H9 (cell line): Measurements from ENCODE around the gene WWC2. TPM values are rescaled to one million over a fixed set of nuclear protein-coding genes. Genes with fewer than 3 reads are reported as not detected.

Experiments used
- DNase-seq: peaks from one replicate; pipeline ENCODE4 v3.0.0-alpha.2; 2017
- H2AFZ ChIP-seq: one replicate; pipeline ENCODE4 v1.6.1; 2013; ENCODE audit warnings: mild to moderate bottlenecking, low read length, control low read depth, moderate library complexity
- H2AK5ac ChIP-seq: 2 replicates; pipeline ENCODE4 v1.6.1; 2013; ENCODE audit warnings: low read length, control low read depth, mixed read lengths; ENCODE audit not compliant: insufficient read length
- H2BK120ac ChIP-seq: one replicate; pipeline ENCODE4 v1.6.1; 2013; ENCODE audit warnings: low read depth, mild to moderate bottlenecking, low read length, control low read depth, inconsistent platforms; ENCODE audit not compliant: poor library complexity, severe bottlenecking
- H2BK12ac ChIP-seq: 2 replicates; pipeline ENCODE4 v1.6.1; 2013; ENCODE audit warnings: low read length, control low read depth, mixed read lengths, low read depth; ENCODE audit not compliant: insufficient read length
- H2BK15ac ChIP-seq: 2 replicates; pipeline ENCODE4 v1.6.1; 2013; ENCODE audit warnings: low read depth, low read length, control low read depth
- H2BK20ac ChIP-seq: one replicate; pipeline ENCODE4 v1.6.1; 2013; ENCODE audit warnings: low read depth, mild to moderate bottlenecking, low read length, control low read depth, inconsistent platforms; ENCODE audit not compliant: poor library complexity, severe bottlenecking
- H2BK5ac ChIP-seq: 2 replicates; pipeline ENCODE4 v1.6.1; 2013; ENCODE audit warnings: low read length, control low read depth, mixed read lengths; ENCODE audit not compliant: insufficient read length
- H3K14ac ChIP-seq: 2 replicates; pipeline ENCODE4 v1.6.1; 2013; ENCODE audit warnings: low read length, control low read depth; ENCODE audit not compliant: insufficient read depth
- H3K18ac ChIP-seq: 2 replicates; pipeline ENCODE4 v1.6.1; 2013; ENCODE audit warnings: low read depth, mild to moderate bottlenecking, mixed read lengths, low read length, control low read depth; ENCODE audit not compliant: insufficient read length
- H3K23ac ChIP-seq: 2 replicates; pipeline ENCODE4 v1.6.1; 2013; ENCODE audit warnings: low read length, control low read depth, mixed read lengths, low read depth; ENCODE audit not compliant: insufficient read length
- H3K23me2 ChIP-seq: 2 replicates; pipeline ENCODE4 v1.6.1; 2013; ENCODE audit warnings: low read depth, mild to moderate bottlenecking, mixed read lengths, low read length, control low read depth; ENCODE audit not compliant: insufficient read length, poor library complexity, severe bottlenecking
- H3K27ac ChIP-seq: 2 replicates; pipeline ENCODE4 v1.5.1; 2013; ENCODE audit warnings: low read length, control low read depth, mixed read lengths, low read depth; ENCODE audit not compliant: insufficient read length
- H3K27me3 ChIP-seq: 2 replicates; pipeline ENCODE4 v1.6.1; 2013; ENCODE audit warnings: low read length, control low read depth, inconsistent platforms; ENCODE audit not compliant: insufficient read depth
- H3K4ac ChIP-seq: 2 replicates; pipeline ENCODE4 v1.6.1; 2013; ENCODE audit warnings: low read depth, mild to moderate bottlenecking, control low read depth, inconsistent platforms, low read length, moderate library complexity
- H3K4me1 ChIP-seq: 2 replicates; pipeline ENCODE4 v1.6.1; 2013; ENCODE audit warnings: low read length, control low read depth, inconsistent platforms; ENCODE audit not compliant: insufficient read depth
- H3K4me2 ChIP-seq: 2 replicates; pipeline ENCODE4 v1.6.1; 2013; ENCODE audit warnings: low read length, control low read depth, mixed read lengths; ENCODE audit not compliant: insufficient read length, insufficient read depth
- H3K56ac ChIP-seq: 2 replicates; pipeline ENCODE4 v1.6.1; 2013; ENCODE audit warnings: low read depth, mild to moderate bottlenecking, mixed read lengths, low read length, control low read depth; ENCODE audit not compliant: insufficient read length
- H3K79me1 ChIP-seq: 2 replicates; pipeline ENCODE4 v1.6.1; 2013; ENCODE audit warnings: low read depth, mild to moderate bottlenecking, moderate library complexity, low read length, control low read depth, inconsistent platforms; ENCODE audit not compliant: insufficient read depth, poor library complexity, severe bottlenecking
- H3K79me2 ChIP-seq: 2 replicates; pipeline ENCODE4 v1.6.1; 2013; ENCODE audit warnings: low read length, control low read depth, inconsistent platforms; ENCODE audit not compliant: insufficient read depth
- H3K9ac ChIP-seq: 2 replicates; pipeline ENCODE4 v1.6.1; 2013; ENCODE audit warnings: low read length, control low read depth, mixed read lengths; ENCODE audit not compliant: insufficient read length; ENCODE audit errors: extremely low read depth
- H3K9me3 ChIP-seq: one replicate; pipeline ENCODE4 v1.6.1; 2013; ENCODE audit warnings: low read depth, low read length, inconsistent platforms; ENCODE audit not compliant: control insufficient read depth
- H3T11ph ChIP-seq: one replicate; pipeline ENCODE4 v1.6.1; 2013; ENCODE audit warnings: mild to moderate bottlenecking, low read length, control low read depth, inconsistent platforms
- H4K20me1 ChIP-seq: one replicate; pipeline ENCODE4 v1.6.1; 2013; ENCODE audit not compliant: control insufficient read depth, insufficient read length, insufficient read depth
- H4K5ac ChIP-seq: 2 replicates; pipeline ENCODE4 v1.6.1; 2013; ENCODE audit warnings: low read depth, mild to moderate bottlenecking, mixed read lengths, low read length, control low read depth; ENCODE audit not compliant: insufficient read length
- H4K8ac ChIP-seq: replicated peaks from 2 replicates; pipeline ENCODE4 v1.6.1; 2013; ENCODE audit warnings: low read length, control low read depth, mixed read lengths, low read depth; ENCODE audit not compliant: insufficient read length
- H4K91ac ChIP-seq: 2 replicates; pipeline ENCODE4 v1.6.1; 2013; ENCODE audit warnings: low read depth, mild to moderate bottlenecking, moderate library complexity, mixed read lengths, low read length, control low read depth; ENCODE audit not compliant: insufficient read length
- H3K27ac Mint-ChIP-seq, 3 experiments: 2 replicates in 2 of 3; 3 replicates in 1 of 3; pipeline ENCODE4 v1.8.0; 2020 to 2021; ENCODE audit warnings: mixed read lengths in 3 of 3, mild to moderate bottlenecking in 1 of 3, moderate library complexity in 1 of 3
- H3K27me3 Mint-ChIP-seq: 2 replicates; pipeline ENCODE4 v1.8.0; 2021; ENCODE audit warnings: low read depth, mild to moderate bottlenecking, moderate library complexity, mixed read lengths
- H3K36me3 Mint-ChIP-seq, 3 experiments: 2 replicates in 2 of 3; 3 replicates in 1 of 3; pipeline ENCODE4 v1.8.0; 2020 to 2021; ENCODE audit warnings: low read depth in 3 of 3, mixed read lengths in 3 of 3; ENCODE audit not compliant: insufficient read depth in 1 of 3
- H3K4me1 Mint-ChIP-seq, 2 experiments: 2 replicates each; pipeline ENCODE4 v1.8.0; 2020; ENCODE audit warnings: mixed read lengths in 2 of 2
- H3K4me3 Mint-ChIP-seq, 2 experiments: 2 replicates in 1 of 2; 3 replicates in 1 of 2; pipeline ENCODE4 v1.8.0; 2020 to 2021; ENCODE audit warnings: mild to moderate bottlenecking in 2 of 2, mixed read lengths in 2 of 2, moderate library complexity in 1 of 2
- H3K9me3 Mint-ChIP-seq, 2 experiments: 2 replicates in 1 of 2; 3 replicates in 1 of 2; pipeline ENCODE4 v1.8.0; 2020; ENCODE audit warnings: mild to moderate bottlenecking in 2 of 2, mixed read lengths in 2 of 2, moderate library complexity in 1 of 2
- WGBS: extraction: QIAGEN DNeasy Blood & Tissue Kit; methylation state at CpG from one replicate; pipeline ENCODE4 v1.1.7; 2013; ENCODE audit warnings: missing lambda C conversion rate, low lambda C conversion rate, mixed read lengths; ENCODE audit not compliant: insufficient read length; ENCODE audit errors: extremely low coverage; 5-methylcytosine and 5-hydroxymethylcytosine counted together
- total RNA-seq: library from RNA; stranded (reverse); gene quantifications from 2 replicates; pipeline ENCODE4 v1.2.1, GENCODE V29; 2021
- TF ChIP-seq, protein P1 (sequence below): fragments of 200-600 bp; sonication (generic); conservative IDR thresholded peaks from 3 replicates; pipeline ENCODE4 v1.8.0; 2021; ENCODE audit warnings: antibody characterized with exemption, mild to moderate bottlenecking

WWC2 gene
- total RNA-seq, 1 experiment from 2014 or later = 106 TPM

DNA sequence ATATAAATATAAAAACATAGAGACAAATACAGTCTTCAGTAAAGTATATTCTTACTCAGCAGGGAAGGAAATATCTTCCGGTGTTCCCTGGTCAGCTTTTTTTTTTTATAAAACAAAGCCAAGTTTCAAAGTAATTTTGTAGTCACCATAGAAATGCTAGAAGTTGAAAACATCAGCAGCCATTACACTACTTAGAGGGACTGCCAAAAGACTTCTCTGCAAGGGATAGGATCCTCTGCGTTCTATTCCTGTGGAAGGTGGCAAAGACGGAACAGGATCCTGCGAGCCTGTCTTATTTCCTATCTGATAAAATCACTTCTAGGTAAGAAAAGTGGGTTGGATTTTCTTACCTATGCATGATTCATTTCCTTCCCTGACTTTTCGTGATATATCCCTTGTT lies 201.6 kb downstream of the WWC2 start:
- Histone ChIP-seq H2BK120ac (no peak overlapping the region), H4K5ac (no peak overlapping the region), H4K8ac (no peak overlapping the region), H3K79me1 (no peaks in the 10 kb centered on the region), H4K91ac (no peak overlapping the region), H2BK15ac (no peak overlapping the region), H3K79me2 (no peaks in the 10 kb centered on the region), H3K4me1 (no peaks in the 10 kb centered on the region), H3K23me2 (no peaks in the 10 kb centered on the region), H3K14ac (no peak overlapping the region), H2BK5ac (no peak overlapping the region), H3K23ac (no peak overlapping the region), H3K4ac (no peak overlapping the region), H3K9ac (no peak overlapping the region), H4K20me1 (no peaks in the 10 kb centered on the region), H3K27ac (no peak overlapping the region), H2BK12ac (no peak overlapping the region), H2AFZ (no peak overlapping the region), H2BK20ac (no peak overlapping the region), H3K27me3 (no peaks in the 10 kb centered on the region), H3T11ph (no peak overlapping the region), H3K56ac (no peak overlapping the region), H2AK5ac (no peak overlapping the region), H3K18ac (no peak overlapping the region), H3K9me3 (no peaks in the 10 kb centered on the region), H3K4me2 (no peak overlapping the region)
- no peak for DNase-seq
- Mint-ChIP-seq H3K27me3 (no peaks in the 10 kb centered on the region), H3K4me3 (no peak overlapping the region), H3K36me3 (peaks cover 22 to 54% (median 46%) of the 10 kb centered on the region in 3 experiments), H3K9me3 (no peaks in the 10 kb centered on the region), H3K27ac (no peak overlapping the region), H3K4me1 (no peaks in the 10 kb centered on the region)
- WGBS = no CpG with 5 or more reads among the region's 5 CpGs
- TF ChIP-seq, protein P1, sequence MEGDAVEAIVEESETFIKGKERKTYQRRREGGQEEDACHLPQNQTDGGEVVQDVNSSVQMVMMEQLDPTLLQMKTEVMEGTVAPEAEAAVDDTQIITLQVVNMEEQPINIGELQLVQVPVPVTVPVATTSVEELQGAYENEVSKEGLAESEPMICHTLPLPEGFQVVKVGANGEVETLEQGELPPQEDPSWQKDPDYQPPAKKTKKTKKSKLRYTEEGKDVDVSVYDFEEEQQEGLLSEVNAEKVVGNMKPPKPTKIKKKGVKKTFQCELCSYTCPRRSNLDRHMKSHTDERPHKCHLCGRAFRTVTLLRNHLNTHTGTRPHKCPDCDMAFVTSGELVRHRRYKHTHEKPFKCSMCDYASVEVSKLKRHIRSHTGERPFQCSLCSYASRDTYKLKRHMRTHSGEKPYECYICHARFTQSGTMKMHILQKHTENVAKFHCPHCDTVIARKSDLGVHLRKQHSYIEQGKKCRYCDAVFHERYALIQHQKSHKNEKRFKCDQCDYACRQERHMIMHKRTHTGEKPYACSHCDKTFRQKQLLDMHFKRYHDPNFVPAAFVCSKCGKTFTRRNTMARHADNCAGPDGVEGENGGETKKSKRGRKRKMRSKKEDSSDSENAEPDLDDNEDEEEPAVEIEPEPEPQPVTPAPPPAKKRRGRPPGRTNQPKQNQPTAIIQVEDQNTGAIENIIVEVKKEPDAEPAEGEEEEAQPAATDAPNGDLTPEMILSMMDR = no peak
